AG09309 (cell line): ENCODE measurements around the gene CRTAC1.

Source experiments
- DNase-seq: peaks from one replicate; pipeline ENCODE4 v3.0.0-alpha.2; 2010; ENCODE audit warnings: low read depth
- H3K4me3 ChIP-seq: 2 replicates; pipeline ENCODE4 v1.5.1; 2011; ENCODE audit warnings: mild to moderate bottlenecking, low read depth, low read length, moderate library complexity; ENCODE audit not compliant: control insufficient read depth
- TF ChIP-seq, protein P1 (sequence below): IDR thresholded peaks from 2 replicates; pipeline ENCODE4 v1.5.1; 2011; ENCODE audit warnings: mild to moderate bottlenecking, low read depth, low read length, inconsistent platforms; ENCODE audit not compliant: insufficient read depth, control insufficient read depth; ENCODE audit errors: missing control alignments

Gene CRTAC1

DNA sequence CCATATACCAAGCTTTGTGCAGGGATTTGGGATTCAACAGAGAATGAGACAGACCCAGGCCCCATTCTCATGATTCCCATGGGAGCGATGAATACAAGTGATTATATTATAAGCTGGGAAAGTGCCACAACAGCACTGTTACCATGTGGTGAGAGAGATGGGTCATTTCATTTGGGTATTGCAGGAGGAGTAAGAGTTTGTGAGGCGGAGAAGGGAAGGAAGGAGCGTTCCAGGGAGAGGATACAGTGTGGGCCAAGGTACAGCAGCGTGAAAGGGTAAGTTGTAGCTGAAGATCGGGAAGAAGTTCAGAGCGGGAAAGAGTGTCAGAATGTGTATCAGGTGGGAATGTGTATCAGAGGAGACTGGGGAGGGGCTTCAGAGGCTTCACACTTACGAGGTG lies 142.3 kb downstream of the CRTAC1 start:
- DNase-seq: no peak
- TF ChIP-seq, protein P1, sequence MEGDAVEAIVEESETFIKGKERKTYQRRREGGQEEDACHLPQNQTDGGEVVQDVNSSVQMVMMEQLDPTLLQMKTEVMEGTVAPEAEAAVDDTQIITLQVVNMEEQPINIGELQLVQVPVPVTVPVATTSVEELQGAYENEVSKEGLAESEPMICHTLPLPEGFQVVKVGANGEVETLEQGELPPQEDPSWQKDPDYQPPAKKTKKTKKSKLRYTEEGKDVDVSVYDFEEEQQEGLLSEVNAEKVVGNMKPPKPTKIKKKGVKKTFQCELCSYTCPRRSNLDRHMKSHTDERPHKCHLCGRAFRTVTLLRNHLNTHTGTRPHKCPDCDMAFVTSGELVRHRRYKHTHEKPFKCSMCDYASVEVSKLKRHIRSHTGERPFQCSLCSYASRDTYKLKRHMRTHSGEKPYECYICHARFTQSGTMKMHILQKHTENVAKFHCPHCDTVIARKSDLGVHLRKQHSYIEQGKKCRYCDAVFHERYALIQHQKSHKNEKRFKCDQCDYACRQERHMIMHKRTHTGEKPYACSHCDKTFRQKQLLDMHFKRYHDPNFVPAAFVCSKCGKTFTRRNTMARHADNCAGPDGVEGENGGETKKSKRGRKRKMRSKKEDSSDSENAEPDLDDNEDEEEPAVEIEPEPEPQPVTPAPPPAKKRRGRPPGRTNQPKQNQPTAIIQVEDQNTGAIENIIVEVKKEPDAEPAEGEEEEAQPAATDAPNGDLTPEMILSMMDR: no peak
- H3K4me3 ChIP-seq: no peak overlapping the region

DNA sequence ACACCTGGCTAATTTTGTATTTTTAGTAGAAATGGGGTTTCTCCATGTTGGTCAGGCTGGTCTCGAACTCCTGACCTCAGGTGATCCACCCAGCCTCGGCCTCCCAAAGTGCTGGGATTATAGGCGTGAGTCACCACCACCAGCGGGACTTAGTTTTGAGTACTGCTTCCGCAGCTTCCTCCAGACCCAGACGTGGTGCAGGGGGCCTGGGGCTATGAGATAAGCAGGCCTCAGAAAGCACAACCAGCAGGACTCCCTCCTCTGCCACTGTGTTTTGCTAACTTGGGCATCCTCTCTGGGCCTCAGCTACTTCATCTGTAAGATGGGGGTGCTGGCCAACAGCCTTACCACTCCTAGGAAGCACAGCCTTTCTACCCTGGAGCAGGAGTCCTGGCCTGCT lies 143.0 kb downstream of the CRTAC1 start:
- TF ChIP-seq, protein P1: no peak
- no peak for DNase-seq

DNA sequence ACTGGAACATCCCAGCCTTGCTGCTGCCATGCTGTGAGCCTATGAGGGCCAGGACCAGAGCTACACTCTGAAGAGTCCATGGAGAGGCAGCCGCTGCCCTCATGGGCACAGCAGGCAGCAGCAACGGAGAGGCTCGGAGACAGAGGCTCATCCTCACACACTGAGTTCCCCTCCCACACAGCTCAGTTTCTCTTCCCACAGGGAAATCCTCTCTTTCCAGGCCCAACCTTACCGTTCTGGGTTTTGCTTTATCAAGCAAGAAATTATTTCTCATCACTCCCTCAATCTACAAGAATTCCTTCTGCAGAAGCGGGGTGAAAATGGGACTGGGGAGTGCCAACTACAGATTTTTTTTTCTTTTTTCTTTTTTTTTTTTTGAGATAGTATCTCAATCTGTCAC lies 144.1 kb downstream of the CRTAC1 start:
- no peak overlapping the region for H3K4me3 ChIP-seq
- TF ChIP-seq, protein P1: no peak
- no peak for DNase-seq

More for the DNA sequence above, 143.0 kb downstream of the CRTAC1 start:
- no peak overlapping the region for H3K4me3 ChIP-seq

DNA sequence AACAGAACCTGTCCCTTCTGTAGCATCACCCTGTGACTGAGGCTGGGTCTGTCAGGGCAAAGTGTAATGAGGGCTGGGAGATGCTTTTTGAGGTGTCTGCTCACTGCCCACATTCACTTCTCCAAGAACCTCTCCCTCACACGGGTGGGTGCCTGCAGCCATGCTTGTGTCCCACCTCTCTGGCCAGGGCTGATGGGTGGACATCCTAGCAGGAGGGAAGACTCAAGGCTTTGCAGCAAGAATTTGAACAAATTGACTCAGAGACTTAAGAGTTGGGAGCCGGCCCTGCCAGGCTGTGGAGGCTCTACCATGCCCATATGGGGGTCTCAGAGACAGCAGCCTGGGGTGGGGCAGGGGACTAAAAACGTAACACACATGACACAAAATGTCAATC lies 147.3 kb downstream of the CRTAC1 start:
- no peak overlapping the region for H3K4me3 ChIP-seq
- TF ChIP-seq, protein P1: no peak
- DNase-seq: no peak

DNA sequence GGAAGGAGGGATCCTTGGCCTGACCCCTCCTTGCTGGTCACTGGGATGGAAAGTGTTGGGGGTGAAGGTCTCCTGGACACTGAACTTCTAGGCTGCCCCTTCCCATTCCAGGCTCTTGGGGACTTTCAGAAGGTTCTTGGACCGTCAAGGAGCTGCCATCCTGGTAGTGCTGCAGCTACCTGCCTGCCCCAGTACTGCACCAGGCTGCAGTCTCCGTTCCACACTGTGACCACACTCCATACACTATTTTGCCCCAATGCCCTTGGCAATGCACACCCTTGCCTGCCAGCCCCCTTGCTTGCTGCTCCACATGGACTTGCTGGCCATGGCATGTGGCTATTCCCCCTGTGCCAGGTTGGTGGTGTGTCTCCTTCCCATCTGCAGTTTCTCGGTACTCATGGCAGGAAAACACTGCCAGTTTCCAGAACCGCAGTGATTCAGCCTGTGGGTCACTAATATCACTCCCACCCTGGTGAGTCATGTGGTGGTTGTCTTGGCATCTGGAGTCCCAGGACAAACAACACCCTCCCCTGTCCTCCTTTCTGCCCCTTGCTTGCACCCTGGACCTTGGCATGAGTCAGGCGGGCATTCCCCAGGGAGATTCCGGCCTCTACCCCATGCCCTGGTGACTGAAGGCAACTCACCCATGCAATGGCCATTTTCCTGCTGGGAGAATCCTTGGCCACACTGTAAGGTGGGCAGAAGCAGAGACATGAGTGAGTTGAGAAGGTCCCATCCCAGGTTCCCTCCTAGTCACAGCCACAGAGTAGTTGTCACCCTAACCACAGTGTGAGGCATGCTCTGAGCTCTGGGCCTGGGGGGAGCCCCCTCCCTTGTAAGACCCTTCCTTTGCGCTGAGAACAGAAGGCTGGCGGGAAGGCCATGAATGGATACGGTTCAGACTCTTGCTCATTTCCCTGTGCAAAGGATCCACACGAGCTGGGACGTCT lies 148.0 kb downstream of the CRTAC1 start:
- H3K4me3 ChIP-seq: no peak overlapping the region
- peak; percentile 83 for DNase-seq
- TF ChIP-seq, protein P1: no peak

DNA sequence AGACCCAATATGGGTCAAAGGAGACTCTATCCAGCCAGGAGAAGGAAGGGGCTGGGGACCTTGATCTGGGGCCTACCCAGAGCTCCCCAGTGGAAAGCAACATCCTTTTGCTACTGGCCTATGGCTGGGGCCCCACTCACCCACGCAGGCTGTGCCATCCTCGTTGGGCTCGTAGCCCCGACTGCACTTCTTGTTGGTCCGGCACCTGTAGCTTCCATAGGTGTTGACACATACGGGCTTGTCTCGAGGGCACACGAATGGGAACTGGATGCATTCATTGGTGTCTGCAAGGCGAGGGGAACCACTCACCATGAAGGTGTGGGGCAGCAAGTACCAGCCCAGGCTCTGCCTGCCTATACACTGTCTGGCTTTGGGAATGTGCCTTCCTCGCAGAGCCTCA lies 150.3 kb downstream of the CRTAC1 start:
- no peak overlapping the region for H3K4me3 ChIP-seq
- DNase-seq: no peak
- TF ChIP-seq, protein P1: no peak

DNA sequence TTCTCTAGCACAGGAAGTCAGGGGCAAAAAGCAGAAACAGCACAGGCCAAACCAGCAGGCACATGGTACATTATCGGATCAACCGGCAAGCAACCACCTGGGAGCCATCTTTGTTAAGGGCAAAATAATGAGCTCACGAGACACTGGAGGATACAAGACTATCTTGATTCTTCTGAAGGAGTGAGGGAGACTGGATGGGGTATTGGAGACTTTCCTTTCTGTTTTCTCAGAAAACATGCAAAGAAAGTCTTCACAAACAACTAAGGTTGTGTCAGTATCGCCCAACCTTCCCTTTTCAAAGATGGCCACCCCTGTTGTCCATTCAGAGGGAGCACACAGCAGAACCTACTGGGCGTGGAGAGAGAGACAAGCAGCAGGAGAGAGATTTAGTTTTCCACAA lies 151.2 kb downstream of the CRTAC1 start:
- TF ChIP-seq, protein P1: no peak
- DNase-seq: no peak
- H3K4me3 ChIP-seq: no peak overlapping the region
